Measurements from ENCODE around the gene AMOTL1. TPM values are rescaled to one million over a fixed set of nuclear protein-coding genes. Genes with fewer than 3 reads are reported as not detected.

AMOTL1 gene
- total and polyA plus RNA-seq, 2 donors from 2014 or later, result 6.1 to 52.3 TPM

DNA sequence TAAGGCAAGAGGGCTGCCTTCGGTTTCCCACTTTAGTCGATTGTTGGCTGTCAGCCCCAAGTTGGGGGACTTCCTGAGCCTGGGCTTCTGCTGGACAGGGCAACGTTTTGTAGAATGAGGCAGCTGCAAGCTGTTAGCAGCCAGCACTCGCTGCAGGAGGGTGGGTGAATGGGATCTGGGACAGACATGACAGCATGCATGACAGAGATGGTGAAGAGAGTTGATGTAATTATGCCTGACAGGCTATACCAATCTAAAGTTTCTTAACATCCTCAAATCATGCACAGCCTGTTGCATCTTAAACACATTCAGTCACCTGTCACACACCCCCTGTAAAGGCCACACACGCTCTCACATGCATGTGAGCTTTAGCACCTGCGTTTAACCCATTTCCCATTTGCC lies 156.0 kb downstream of the AMOTL1 start:
- DNase-seq (no peak), FAIRE-seq (no peak)
- Histone ChIP-seq H3K36me3 (ENCODE audit: control insufficient read depth in 2 of 3, insufficient read depth in 3 of 3, low read length in 3 of 3) (no peaks in the 10 kb centered on the region), H3K9me3 (ENCODE audit: control insufficient read depth in 2 of 3, insufficient read depth in 1 of 3, low read length in 3 of 3) (no peaks in the 10 kb centered on the region), H3K4me1 (ENCODE audit: control insufficient read depth in 2 of 3, insufficient read depth in 2 of 3, low read depth in 1 of 3, low read length in 3 of 3) (peaks cover 13 to 25% (median 24%) of the 10 kb centered on the region in 3 donors), H3K4me3 (ENCODE audit: low read length in 3 of 3) (no peak overlapping the region), H3K27me3 (ENCODE audit: control insufficient read depth, insufficient read depth, low read length) (no peaks in the 10 kb centered on the region), H3K9ac (ENCODE audit: low read length in 3 of 3) (no peak overlapping the region), H3K27ac (ENCODE audit: low read depth in 2 of 2, low read length in 2 of 2) (no peak overlapping the region)
- intact Hi-C loops (cut with DNase I), result no loop called here
- TF ChIP-seq, protein P1, sequence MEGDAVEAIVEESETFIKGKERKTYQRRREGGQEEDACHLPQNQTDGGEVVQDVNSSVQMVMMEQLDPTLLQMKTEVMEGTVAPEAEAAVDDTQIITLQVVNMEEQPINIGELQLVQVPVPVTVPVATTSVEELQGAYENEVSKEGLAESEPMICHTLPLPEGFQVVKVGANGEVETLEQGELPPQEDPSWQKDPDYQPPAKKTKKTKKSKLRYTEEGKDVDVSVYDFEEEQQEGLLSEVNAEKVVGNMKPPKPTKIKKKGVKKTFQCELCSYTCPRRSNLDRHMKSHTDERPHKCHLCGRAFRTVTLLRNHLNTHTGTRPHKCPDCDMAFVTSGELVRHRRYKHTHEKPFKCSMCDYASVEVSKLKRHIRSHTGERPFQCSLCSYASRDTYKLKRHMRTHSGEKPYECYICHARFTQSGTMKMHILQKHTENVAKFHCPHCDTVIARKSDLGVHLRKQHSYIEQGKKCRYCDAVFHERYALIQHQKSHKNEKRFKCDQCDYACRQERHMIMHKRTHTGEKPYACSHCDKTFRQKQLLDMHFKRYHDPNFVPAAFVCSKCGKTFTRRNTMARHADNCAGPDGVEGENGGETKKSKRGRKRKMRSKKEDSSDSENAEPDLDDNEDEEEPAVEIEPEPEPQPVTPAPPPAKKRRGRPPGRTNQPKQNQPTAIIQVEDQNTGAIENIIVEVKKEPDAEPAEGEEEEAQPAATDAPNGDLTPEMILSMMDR (IDR thresholded peaks at IDR 0.05; ENCODE audit: borderline replicate concordance, extremely low read depth, insufficient read depth), result no peak

DNA sequence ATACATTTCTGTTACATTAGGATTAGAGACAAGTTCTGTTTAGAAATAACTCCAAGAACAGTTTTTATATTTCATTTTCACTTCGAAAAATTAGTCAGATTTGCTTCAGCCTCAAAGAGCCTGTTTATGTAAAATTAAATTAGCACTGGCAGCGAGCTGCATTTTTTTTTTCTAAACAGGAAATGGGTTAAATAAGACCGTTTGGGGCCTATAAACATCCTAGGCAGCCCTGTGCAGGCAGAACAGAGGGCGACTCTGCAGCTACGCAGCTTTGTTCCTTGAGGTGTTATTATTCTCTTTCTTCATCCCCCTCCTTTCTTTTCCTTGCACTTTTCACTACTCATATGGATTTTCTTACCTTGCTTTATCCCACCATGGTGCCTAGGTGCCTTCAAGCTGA lies 156.5 kb downstream of the AMOTL1 start:
- Histone ChIP-seq H3K9ac (ENCODE audit: low read length in 3 of 3) (no peak overlapping the region), H3K4me1 (ENCODE audit: control insufficient read depth in 2 of 3, insufficient read depth in 2 of 3, low read depth in 1 of 3, low read length in 3 of 3) (peaks cover 13 to 28% (median 26%) of the 10 kb centered on the region in 3 donors), H3K9me3 (ENCODE audit: control insufficient read depth in 2 of 3, insufficient read depth in 1 of 3, low read length in 3 of 3) (no peaks in the 10 kb centered on the region), H3K4me3 (ENCODE audit: low read length in 3 of 3) (no peak overlapping the region), H3K27me3 (ENCODE audit: control insufficient read depth, insufficient read depth, low read length) (no peaks in the 10 kb centered on the region), H3K27ac (ENCODE audit: low read depth in 2 of 2, low read length in 2 of 2) (peak overlapping the region in 1 of 2 donors; percentile 8), H3K36me3 (ENCODE audit: control insufficient read depth in 2 of 3, insufficient read depth in 3 of 3, low read length in 3 of 3) (no peaks in the 10 kb centered on the region)
- intact Hi-C loops (cut with DNase I), result no loop called here
- no peak for DNase-seq
- TF ChIP-seq, protein P1 (IDR thresholded peaks at IDR 0.05; ENCODE audit: borderline replicate concordance, extremely low read depth, insufficient read depth), result no peak
- FAIRE-seq, result no peak

DNA sequence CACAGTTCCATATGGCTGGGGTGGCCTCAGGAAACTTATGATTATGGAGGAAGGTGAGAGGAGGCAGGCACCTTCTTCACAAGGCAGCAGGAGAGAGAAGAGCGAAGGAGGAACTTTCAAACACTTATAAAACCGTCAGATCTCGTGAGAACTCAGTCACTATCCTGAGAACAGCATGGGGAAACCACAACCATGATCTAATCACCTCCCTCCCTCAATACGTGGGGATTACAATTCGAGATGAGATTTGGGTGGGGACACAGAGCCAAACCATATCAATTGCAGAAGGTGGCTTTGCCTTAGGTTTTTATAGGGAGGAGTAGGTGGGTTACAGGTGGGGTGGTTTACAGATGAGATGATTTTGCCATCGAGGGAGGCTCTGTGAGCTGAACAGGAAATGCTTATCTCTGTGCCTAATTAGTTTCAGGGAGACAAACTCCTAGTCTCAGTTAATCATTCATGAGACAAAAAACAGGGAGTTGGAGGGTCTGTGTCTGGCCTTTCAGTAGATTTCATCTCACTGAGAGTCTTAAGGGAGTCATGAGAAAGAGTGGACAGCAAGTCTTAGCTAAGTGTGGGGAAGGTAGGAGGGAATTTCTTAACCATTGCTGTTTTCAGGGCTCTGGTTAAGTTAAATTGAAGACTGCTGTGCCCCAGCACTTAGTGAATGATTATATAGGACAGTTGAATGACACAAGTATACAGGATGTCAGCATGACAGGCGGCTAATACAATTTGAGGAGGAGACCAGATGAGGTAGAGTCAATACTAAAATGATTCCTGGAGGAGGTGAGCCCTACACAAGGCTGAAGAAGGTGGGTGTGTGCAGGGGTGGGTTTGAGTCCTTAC lies 157.5 kb downstream of the AMOTL1 start:
- FAIRE-seq, result no peak
- H3K9ac ChIP-seq (ENCODE audit: low read length in 3 of 3), result no peak overlapping the region
- peak in 2 of 5 donors; percentile 21 to 33 for DNase-seq
- H3K9me3 ChIP-seq (ENCODE audit: control insufficient read depth in 2 of 3, insufficient read depth in 1 of 3, low read length in 3 of 3), result no peaks in the 10 kb centered on the region
- peak overlapping the region; percentile 3 to 82 for H3K27ac ChIP-seq (ENCODE audit: low read depth in 2 of 2, low read length in 2 of 2)
- no peaks in the 10 kb centered on the region for H3K27me3 ChIP-seq (ENCODE audit: control insufficient read depth, insufficient read depth, low read length)
- intact Hi-C loops (cut with DNase I), result no loop called here
- no peak overlapping the region for H3K4me3 ChIP-seq (ENCODE audit: low read length in 3 of 3)
- TF ChIP-seq, protein P1 (IDR thresholded peaks at IDR 0.05; ENCODE audit: borderline replicate concordance, extremely low read depth, insufficient read depth), result no peak
- no peaks in the 10 kb centered on the region for H3K36me3 ChIP-seq (ENCODE audit: control insufficient read depth in 2 of 3, insufficient read depth in 3 of 3, low read length in 3 of 3)
- H3K4me1 ChIP-seq (ENCODE audit: control insufficient read depth in 2 of 3, insufficient read depth in 2 of 3, low read depth in 1 of 3, low read length in 3 of 3), result peaks cover 13 to 28% (median 26%) of the 10 kb centered on the region in 3 donors
